Neural cell (in vitro differentiated cells): ENCODE results near the gene LOXL4. TPM values are rescaled to one million over a fixed set of nuclear protein-coding genes. Genes with fewer than 3 reads are reported as not detected.
"Not testable (repeated sequence)": the region's sequence is repeated elsewhere in the genome, so short reads cannot be mapped to it uniquely, and the experiment has no call there.

ENCODE experiments used
- H2AFZ ChIP-seq: fragments of 200-600, 300-800 bp; sonication (generic), shearing (Covaris generic); 2 replicates; pipeline ENCODE4 v1.6.0; 2014; ENCODE audit warnings: low read depth, mild to moderate bottlenecking, antibody characterized with exemption, low read length, moderate library complexity
- H3F3A ChIP-seq: fragments of 200-600 bp; shearing (Covaris generic); 2 replicates; pipeline ENCODE4 v1.6.1; 2016; ENCODE audit warnings: mild to moderate bottlenecking, moderate library complexity, mixed read lengths, antibody characterized with exemption, low read length; ENCODE audit not compliant: insufficient read depth, poor library complexity, severe bottlenecking
- H3K27ac ChIP-seq: fragments of 200-600, 300-800 bp; sonication (generic), shearing (Covaris generic); 2 replicates; pipeline ENCODE4 v1.5.1; 2014; ENCODE audit warnings: mild to moderate bottlenecking, low read length, moderate library complexity
- H3K27me3 ChIP-seq: fragments of 300-800, 200-600 bp; sonication (generic), shearing (Covaris generic); 2 replicates; pipeline ENCODE4 v1.6.0; 2014; ENCODE audit warnings: mild to moderate bottlenecking, low read depth, low read length, moderate library complexity; ENCODE audit not compliant: insufficient read depth
- H3K36me3 ChIP-seq: fragments of 300-800, 200-600 bp; sonication (generic), shearing (Covaris generic); 2 replicates; pipeline ENCODE4 v1.5.1; 2014; ENCODE audit warnings: mild to moderate bottlenecking, antibody characterized with exemption, low read length, moderate library complexity; ENCODE audit not compliant: insufficient read depth
- H3K4me2 ChIP-seq: fragments of 300-800, 200-600 bp; sonication (generic), shearing (Covaris generic); 2 replicates; pipeline ENCODE4 v1.6.0; 2014; ENCODE audit warnings: mild to moderate bottlenecking, low read length
- H3K4me3 ChIP-seq: fragments of 300-800, 200-600 bp; sonication (generic), shearing (Covaris generic); 2 replicates; pipeline ENCODE4 v1.5.1; 2014; ENCODE audit warnings: mild to moderate bottlenecking, low read length, moderate library complexity
- H3K79me2 ChIP-seq: fragments of 200-600 bp; shearing (Covaris generic); replicated peaks from 2 replicates; pipeline ENCODE4 v1.6.0; 2014; ENCODE audit warnings: mild to moderate bottlenecking, low read length, moderate library complexity; ENCODE audit not compliant: insufficient read depth
- H3K9ac ChIP-seq: fragments of 300-800, 200-600 bp; sonication (generic), shearing (Covaris generic); 2 replicates; pipeline ENCODE4 v1.6.1; 2016; ENCODE audit warnings: mild to moderate bottlenecking, low read length, mixed read lengths
- H3K9me2 ChIP-seq: fragments of 200-600 bp; shearing (Covaris generic); 2 replicates; pipeline ENCODE4 v1.6.1; 2016; ENCODE audit warnings: mild to moderate bottlenecking, low read length, mixed read lengths; ENCODE audit not compliant: insufficient read depth
- H3K9me3 ChIP-seq: fragments of 200-600, 300-800 bp; sonication (generic), shearing (Covaris generic); 2 replicates; pipeline ENCODE4 v1.6.1; 2016; ENCODE audit warnings: mild to moderate bottlenecking, mixed run types, low read length, moderate library complexity, mixed read lengths
- H4K20me1 ChIP-seq: fragments of 200-600 bp; shearing (Covaris generic); 2 replicates; pipeline ENCODE4 v1.6.1; 2016; ENCODE audit warnings: mild to moderate bottlenecking, mixed run types; ENCODE audit not compliant: insufficient read depth
- CTCF ChIP-seq: fragments of 450-650 bp; IDR thresholded peaks from 2 replicates; pipeline ENCODE4 v1.5.1; 2014; ENCODE audit warnings: antibody characterized with exemption, mild to moderate bottlenecking, moderate library complexity; ENCODE audit not compliant: poor library complexity, severe bottlenecking
- EP300 ChIP-seq: fragments of 450-650 bp; conservative IDR thresholded peaks from 2 replicates; pipeline ENCODE4 v1.6.1; 2014; ENCODE audit warnings: antibody characterized with exemption, mild to moderate bottlenecking, moderate library complexity; ENCODE audit not compliant: poor library complexity, severe bottlenecking
- EZH2 ChIP-seq: fragments of 200-600, 300-800 bp; shearing (Covaris generic), sonication (generic); IDR thresholded peaks from 2 replicates; pipeline ENCODE4 v1.6.1; 2014; ENCODE audit warnings: antibody characterized with exemption, low read length, borderline replicate concordance, mild to moderate bottlenecking; ENCODE audit not compliant: insufficient read depth, poor library complexity, severe bottlenecking
- MXI1 ChIP-seq: fragments of 450-650 bp; conservative IDR thresholded peaks from 2 replicates; pipeline ENCODE4 v1.6.1; 2014; ENCODE audit warnings: antibody characterized with exemption, mild to moderate bottlenecking; ENCODE audit not compliant: poor library complexity, severe bottlenecking
- POLR2AphosphoS5 ChIP-seq: IDR thresholded peaks from 2 replicates; pipeline ENCODE4 v1.6.1; 2012
- RAD21 ChIP-seq: fragments of 450-650 bp; conservative IDR thresholded peaks from 2 replicates; pipeline ENCODE4 v1.6.1; 2014; ENCODE audit warnings: antibody characterized with exemption, mild to moderate bottlenecking, moderate library complexity
- REST ChIP-seq: IDR thresholded peaks from 2 replicates; pipeline ENCODE4 v1.6.1; 2012; ENCODE audit warnings: borderline replicate concordance
- SMC3 ChIP-seq: fragments of 450-650 bp; conservative IDR thresholded peaks from 2 replicates; pipeline ENCODE4 v1.6.1; 2014; ENCODE audit warnings: antibody characterized with exemption, mild to moderate bottlenecking, moderate library complexity; ENCODE audit not compliant: poor library complexity
- TAF1 ChIP-seq: IDR thresholded peaks from 2 replicates; pipeline ENCODE4 v1.6.1; 2012; ENCODE audit warnings: low read depth
- polyA plus RNA-seq: library from polyadenylated mRNA; depleted of rRNA; stranded (reverse); fragments of >200 nt; gene quantifications from 2 replicates; pipeline ENCODE4 v1.2.3, GENCODE V29; 2014

LOXL4 gene
- polyA plus RNA-seq, 1 donor from 2014 or later = not detected

GRCh38 chr10:98235846-98236245 is 32.1 kb downstream of the LOXL4 start:
- Histone ChIP-seq H3K36me3 (no peaks in the 10 kb centered on the region), H3K27ac (no peak overlapping the region), H2AFZ (no peak overlapping the region), H3K9me2 (no peaks in the 10 kb centered on the region), H3K79me2 (no peaks in the 10 kb centered on the region), H3F3A (no peaks in the 10 kb centered on the region), H3K4me2 (no peak overlapping the region), H3K9me3 (no peaks in the 10 kb centered on the region), H3K9ac (no peak overlapping the region), H3K27me3 (no peaks in the 10 kb centered on the region), H4K20me1 (no peaks in the 10 kb centered on the region), H3K4me3 (no peak overlapping the region)
- TF ChIP-seq REST (no peak), POLR2AphosphoS5 (no peak), RAD21 (no peak), EP300 (no peak), SMC3 (no peak), EZH2 (no peak), TAF1 (no peak), MXI1 (no peak), CTCF (no peak)

- Histone ChIP-seq H3F3A (no peaks in the 10 kb centered on the region), H3K4me3 (no peak overlapping the region), H3K9me3 (no peaks in the 10 kb centered on the region), H3K9me2 (no peaks in the 10 kb centered on the region), H4K20me1 (no peaks in the 10 kb centered on the region), H3K27ac (no peak overlapping the region), H3K79me2 (no peaks in the 10 kb centered on the region), H2AFZ (no peak overlapping the region), H3K9ac (no peak overlapping the region), H3K4me2 (no peak overlapping the region), H3K27me3 (no peaks in the 10 kb centered on the region), H3K36me3 (no peaks in the 10 kb centered on the region)
- TF ChIP-seq REST (no peak), SMC3 (no peak), MXI1 (no peak), RAD21 (no peak), POLR2AphosphoS5 (no peak), CTCF (no peak)
Observed at GRCh38 chr10:98231417-98231816, 36.6 kb downstream of the LOXL4 start.

- not testable (repeated sequence) for H3K9me2 ChIP-seq, H3K79me2 ChIP-seq, H2AFZ ChIP-seq, H3K27me3 ChIP-seq, H3K36me3 ChIP-seq, H3K4me2 ChIP-seq, H3K4me3 ChIP-seq, H3K9me3 ChIP-seq, H3K27ac ChIP-seq, H3F3A ChIP-seq, H4K20me1 ChIP-seq, H3K9ac ChIP-seq
Observed at GRCh38 chr10:98228266-98228665, 39.7 kb downstream of the LOXL4 start.
